ENCODE results near the gene ZIK1. TPM values are rescaled to one million over a fixed set of nuclear protein-coding genes. Genes with fewer than 3 reads are reported as not detected.

ZIK1 gene
- total RNA-seq, 4 donors from 2014 or later = 2.0 to 12.7 (median 4.3) TPM

- intact Hi-C loops (cut with DNase I; ENCODE audit: low total_unique reads) = no loop called here
- TF ChIP-seq CTCF (IDR thresholded peaks at IDR 0.05) (no peak), POLR2A (IDR thresholded peaks at IDR 0.05) (no peak)
- DNase-seq (ENCODE audit: low spot score in 2 of 2) = no peak
- WGBS, 2 donors = 62 to 63% methylated on average over 7 of the region's 7 CpGs
- no peak overlapping the region for H3K4me3 ChIP-seq (ENCODE audit: low read depth, poor library complexity, severe bottlenecking)
Measured at GRCh38 chr19:57566396-57567265, 17.3 kb upstream of the ZIK1 start.

GRCh38 chr19:57570707-57571106 lies 13.2 kb upstream of the ZIK1 start:
- no peak overlapping the region for H3K4me3 ChIP-seq (ENCODE audit: low read depth, poor library complexity, severe bottlenecking)
- TF ChIP-seq CTCF (IDR thresholded peaks at IDR 0.05) (no peak), POLR2A (IDR thresholded peaks at IDR 0.05) (no peak)
- intact Hi-C loops (cut with DNase I; ENCODE audit: low total_unique reads) = no loop called here
- no peak for DNase-seq (ENCODE audit: low spot score in 2 of 2)

- TF ChIP-seq CTCF (IDR thresholded peaks at IDR 0.05) (no peak), POLR2A (IDR thresholded peaks at IDR 0.05) (no peak)
- 95 to 99% methylated on average over 3 of the region's 3 CpGs for WGBS, 2 donors
- intact Hi-C loops (cut with DNase I; ENCODE audit: low total_unique reads) = no loop called here
- no peak overlapping the region for H3K4me3 ChIP-seq (ENCODE audit: low read depth, poor library complexity, severe bottlenecking)
- DNase-seq (ENCODE audit: low spot score in 2 of 2) = no peak
Measured at GRCh38 chr19:57572415-57572947, 11.5 kb upstream of the ZIK1 start.

- intact Hi-C loops (cut with DNase I; ENCODE audit: low total_unique reads) = no loop called here
- TF ChIP-seq CTCF (IDR thresholded peaks at IDR 0.05) (no peak), POLR2A (IDR thresholded peaks at IDR 0.05) (no peak)
- DNase-seq (ENCODE audit: low spot score in 2 of 2) = no peak
- H3K4me3 ChIP-seq (ENCODE audit: low read depth, poor library complexity, severe bottlenecking) = no peak overlapping the region
Measured at GRCh38 chr19:57576661-57577060, 7.3 kb upstream of the ZIK1 start.

GRCh38 chr19:57578487-57579205 lies 5.3 kb upstream of the ZIK1 start, which contains the start of gene ZNF416:
ZNF416 (minus strand) TSS chr19:57578911; CDS start chr19:57578704, 207 bp downstream.
- intact Hi-C loops (cut with DNase I; ENCODE audit: low total_unique reads) = no loop called here
- peak within 1 kb of the TSS; percentile 81 for H3K4me3 ChIP-seq (ENCODE audit: low read depth, poor library complexity, severe bottlenecking)
- peak; percentile 99 for DNase-seq (ENCODE audit: low spot score in 2 of 2)
- TF ChIP-seq CTCF (IDR thresholded peaks at IDR 0.05) (no peak), POLR2A (IDR thresholded peaks at IDR 0.05) (no peak)
- 0 to 1% methylated on average over 21 to 51 of the region's 62 CpGs for WGBS, 2 donors
